Left kidney (tissue), 2 donors: ENCODE data around the gene CLINT1. TPM values are rescaled to one million over a fixed set of nuclear protein-coding genes. Genes with fewer than 3 reads are reported as not detected.

Experiments used
- DNase-seq: peaks from one replicate; pipeline ENCODE4 v3.0.0-alpha.2; 2013
- polyA plus RNA-seq: library from polyadenylated mRNA; unstranded; fragments of 120-200 nt; gene quantifications from one replicate; pipeline ENCODE4 v1.2.1, GENCODE V29; 2013; ENCODE audit not compliant: insufficient read length

Gene CLINT1
- polyA plus RNA-seq, 1 donor, result 158 TPM

DNA sequence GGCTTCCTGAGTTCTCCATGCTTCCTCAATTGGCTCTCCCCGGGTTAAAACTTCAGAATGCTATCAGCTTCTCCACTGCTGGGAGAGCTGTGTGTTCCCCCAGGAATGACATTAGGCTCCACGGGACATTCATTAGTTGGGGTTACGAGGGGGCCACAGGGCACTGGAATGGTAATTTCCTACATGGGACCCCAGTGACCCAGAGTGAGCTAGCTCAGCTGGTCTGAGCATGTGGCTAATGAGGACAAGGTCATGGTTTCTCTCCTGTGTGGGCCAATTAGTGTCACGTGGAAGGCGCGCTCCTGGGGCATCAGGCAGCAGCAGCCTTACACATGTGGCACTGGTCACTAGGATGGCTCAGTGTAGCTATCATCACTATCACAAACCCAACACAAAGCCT lies 94.4 kb downstream of the CLINT1 start:
- DNase-seq, result no peak

DNA sequence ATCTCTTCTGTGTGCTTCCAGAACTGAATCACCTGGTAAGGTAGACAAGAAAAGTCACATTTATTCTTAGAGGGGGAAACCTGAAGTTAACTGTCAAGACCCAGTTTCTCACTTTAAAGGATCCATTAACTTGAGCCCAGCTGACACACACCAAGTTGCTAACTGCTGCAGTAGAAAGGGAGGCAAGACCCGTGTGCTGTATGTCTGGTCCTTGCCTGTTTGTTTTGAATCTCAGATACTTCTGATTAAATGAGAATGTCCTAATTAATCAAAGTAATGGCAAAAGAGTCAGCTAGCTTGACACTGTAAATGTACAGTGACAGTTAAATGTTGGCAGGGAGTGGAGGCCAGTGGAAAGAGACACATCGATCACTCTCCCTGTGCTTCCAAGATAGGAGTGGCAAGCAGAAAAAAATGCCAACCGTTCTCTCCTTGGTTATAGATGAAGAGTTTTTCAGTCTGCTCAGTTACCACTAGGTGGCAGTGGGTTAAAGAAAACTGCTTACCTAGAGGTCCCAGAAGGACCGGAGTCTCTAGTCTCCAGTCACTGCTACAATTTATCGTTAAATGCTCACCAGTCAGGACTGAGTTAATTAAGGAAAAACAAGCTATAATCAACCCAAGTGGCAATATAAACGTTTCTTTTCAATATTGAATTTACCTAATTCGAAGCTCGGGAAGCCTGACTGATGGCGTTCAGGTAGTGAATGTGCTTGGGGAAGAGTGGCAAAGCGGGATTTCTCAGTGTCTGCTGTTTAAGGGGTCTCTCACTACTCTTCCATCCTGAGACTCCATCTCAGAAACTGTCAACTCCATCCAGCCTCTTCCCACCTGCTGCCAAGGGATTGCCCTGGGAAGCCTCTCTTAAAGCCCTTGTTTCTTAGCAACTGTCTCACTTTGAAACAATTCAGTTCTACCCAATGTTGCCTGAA lies 97.0 kb downstream of the CLINT1 start:
- peak; percentile 59 for DNase-seq

DNA sequence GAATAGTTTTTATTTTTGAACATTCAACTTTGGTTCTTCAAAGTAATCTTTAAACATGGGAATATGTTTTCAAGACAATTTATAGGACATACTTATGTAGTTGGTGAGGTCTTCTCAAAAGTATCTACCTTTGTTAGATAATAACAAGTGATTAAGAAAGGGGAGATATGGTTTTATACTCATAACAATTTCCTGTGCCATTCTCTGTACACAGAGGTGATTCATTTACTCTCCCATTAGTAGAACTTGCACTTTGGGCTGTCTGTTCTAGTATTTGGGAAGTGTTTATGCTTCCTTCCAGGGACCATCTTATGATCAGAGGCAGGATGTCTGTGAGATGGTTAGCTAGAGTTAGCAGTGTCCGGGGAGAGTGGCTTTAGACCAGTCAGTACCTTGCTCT lies 100.2 kb downstream of the CLINT1 start:
- DNase-seq, result no peak

DNA sequence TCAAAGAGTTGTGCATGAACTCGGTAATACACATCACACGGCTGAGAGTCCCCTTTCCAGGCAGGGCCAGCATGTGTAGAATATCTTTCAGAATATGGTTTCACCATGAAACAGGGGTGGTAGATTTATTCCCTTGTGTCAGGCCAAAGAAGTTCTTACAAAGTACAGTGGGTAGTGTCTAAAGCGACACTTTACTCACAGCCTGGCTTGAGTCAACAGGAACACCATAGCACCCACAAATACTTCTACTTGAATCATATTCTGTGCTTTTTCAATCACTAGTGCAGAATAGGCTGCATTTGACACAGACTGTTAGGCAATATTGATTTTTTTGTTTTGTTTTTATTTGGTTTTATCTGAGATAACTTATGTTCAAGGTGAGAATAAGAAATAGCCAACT lies 102.8 kb downstream of the CLINT1 start:
- DNase-seq, result no peak

DNA sequence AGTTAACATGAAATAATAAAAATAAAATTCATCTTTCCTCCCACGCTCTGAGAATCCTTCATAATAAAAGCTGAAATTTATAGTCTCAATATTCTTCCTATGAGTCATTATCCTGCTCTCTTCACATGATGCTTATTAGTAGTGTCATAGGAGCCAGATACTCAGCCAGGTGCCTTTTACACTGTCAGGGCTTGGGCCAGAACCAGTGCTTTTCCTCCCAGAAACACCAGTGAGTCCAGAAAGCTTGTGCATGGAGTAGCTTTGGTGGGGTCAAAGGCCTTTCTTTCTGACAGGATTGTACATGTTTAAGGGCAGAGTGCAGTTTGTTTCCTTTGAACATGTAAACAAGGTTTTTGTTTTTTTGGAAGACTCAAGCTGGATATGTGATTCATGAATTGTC lies 108.6 kb downstream of the CLINT1 start:
- DNase-seq, result no peak

DNA sequence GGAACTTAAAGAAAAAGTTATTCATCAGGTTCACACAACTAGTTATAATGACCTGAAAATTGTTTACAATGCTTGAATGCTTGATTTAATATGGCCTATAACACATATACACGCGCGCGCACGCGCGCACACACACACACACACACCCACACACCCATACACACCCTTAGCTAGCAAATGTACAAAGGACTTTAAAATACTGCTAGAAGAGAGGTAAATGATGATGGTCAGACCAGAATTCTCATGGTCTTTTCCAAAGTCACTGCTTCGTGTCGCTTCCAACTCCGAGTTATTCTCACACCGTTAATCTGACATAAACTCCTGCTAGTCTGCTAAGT lies 109.5 kb downstream of the CLINT1 start:
- no peak for DNase-seq

DNA sequence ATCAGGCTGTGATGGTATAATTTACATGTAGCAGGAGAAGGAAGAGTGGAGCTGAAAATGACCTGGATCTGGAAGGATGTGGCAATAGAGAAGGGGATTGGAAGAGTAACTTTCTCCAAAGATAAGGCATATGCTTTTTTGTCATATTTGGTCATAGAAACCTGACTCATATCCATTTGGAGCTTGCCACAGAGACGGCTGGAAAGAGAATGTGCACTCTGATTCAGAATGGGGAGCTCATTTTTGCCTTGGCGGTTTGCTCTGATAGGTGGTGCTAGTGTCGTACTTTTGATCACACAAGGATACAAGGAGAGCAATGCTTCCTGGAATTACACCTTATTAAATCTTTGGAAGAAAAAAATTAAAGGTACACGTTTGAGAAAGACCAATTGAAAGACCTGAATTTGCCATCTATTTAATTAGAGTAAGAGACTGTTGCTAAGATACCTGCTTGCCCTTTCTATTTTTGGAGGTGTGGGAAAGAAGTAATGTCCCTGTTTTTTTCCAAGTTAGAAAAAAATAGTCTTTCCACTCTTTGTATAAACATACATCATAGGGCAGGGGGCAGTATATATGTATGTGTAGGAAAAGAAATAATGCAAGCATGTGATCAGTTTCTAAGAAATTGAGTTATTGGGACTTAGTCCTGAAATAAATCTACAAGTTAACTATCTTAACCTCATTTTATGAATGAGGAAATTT lies 110.0 kb downstream of the CLINT1 start:
- no peak for DNase-seq

DNA sequence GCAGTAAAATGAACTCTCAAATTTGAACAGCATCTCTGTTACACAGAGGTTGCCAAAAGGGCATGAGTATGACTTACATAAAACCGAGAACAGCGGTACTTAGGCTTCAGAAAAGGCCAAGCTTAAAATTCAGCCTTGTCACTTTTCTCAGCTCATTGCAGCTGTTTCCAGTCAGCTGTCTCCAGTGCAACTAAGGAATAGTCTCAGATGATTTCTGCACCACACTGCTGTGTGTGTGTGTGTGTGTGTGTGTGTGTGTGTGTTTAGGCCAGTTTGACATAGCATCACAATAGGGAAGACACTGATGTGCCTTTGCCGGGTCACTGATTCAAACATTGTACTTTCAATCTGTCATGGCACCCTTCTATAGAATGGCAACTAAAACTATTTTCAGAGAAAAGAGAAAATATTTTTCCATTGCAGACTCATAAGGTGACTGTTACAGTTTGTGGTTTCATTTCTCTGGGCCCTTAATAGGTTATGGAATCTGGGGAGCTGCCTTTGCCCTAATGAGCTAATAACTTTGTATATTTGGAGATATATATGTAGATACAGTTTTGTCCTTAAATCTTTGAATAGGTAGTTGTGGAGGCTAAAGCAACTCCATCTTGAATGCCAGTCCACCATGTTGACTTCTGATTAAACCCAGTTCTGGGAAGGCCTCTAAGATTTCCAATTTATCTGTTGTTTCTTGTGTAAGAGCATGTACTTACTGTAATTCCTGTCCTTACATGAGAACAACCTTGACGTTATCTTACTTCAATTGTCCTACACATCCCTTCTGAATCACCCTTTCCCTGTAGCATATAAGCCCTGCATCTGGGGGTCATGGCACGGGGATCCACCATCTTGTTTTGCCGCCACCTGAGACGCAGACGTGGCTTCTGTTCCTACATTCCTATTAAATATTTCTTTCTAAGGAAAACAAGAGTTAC lies 110.9 kb downstream of the CLINT1 start:
- DNase-seq, result peak; percentile 11

DNA sequence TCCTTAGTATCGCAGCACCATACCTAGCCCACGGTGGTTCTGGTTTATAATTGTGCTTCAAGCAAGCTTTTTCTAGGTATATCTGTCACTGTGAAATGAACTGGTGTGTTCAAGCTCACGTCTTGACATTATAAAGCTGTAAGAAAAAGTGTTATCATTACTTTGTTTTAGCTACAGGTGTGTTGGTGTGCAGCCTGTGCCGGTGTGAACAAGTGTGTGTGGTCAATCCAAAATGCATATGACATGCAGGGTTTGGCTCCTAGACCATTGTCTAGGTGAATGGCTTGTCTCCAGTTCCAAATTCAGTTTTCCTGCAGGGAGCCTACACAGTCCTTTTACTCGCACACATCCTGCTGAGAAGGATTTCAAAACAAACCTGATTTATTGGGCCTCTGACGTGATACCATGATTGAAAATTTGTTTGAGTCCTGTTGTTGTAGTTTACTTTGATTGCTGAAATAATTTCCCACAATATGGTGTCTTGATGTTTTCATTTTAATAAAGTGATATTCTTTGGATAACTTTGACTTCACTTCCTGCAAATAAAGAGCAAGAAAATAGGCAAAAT lies 111.7 kb downstream of the CLINT1 start:
- DNase-seq, result no peak

DNA sequence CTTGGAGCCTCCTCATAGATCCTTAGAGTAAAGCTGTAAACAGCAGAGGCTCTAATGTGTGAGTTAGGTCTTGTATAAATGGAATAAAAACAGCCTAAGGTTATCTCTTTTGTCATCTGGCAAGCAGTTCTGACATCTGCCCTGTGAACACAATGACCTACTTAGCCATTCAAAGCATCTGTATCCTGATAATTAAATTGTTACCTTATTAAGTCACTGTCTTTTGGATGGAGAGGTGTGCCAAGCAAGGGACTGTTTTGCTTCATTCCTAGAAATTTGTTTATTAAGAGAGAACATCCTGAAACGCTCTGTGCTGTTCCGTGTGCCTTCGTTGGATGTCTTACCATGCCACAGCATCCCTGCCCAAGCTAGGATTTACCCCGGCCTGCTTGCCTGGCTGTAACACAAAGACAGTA lies 113.9 kb downstream of the CLINT1 start:
- DNase-seq, result no peak

DNA sequence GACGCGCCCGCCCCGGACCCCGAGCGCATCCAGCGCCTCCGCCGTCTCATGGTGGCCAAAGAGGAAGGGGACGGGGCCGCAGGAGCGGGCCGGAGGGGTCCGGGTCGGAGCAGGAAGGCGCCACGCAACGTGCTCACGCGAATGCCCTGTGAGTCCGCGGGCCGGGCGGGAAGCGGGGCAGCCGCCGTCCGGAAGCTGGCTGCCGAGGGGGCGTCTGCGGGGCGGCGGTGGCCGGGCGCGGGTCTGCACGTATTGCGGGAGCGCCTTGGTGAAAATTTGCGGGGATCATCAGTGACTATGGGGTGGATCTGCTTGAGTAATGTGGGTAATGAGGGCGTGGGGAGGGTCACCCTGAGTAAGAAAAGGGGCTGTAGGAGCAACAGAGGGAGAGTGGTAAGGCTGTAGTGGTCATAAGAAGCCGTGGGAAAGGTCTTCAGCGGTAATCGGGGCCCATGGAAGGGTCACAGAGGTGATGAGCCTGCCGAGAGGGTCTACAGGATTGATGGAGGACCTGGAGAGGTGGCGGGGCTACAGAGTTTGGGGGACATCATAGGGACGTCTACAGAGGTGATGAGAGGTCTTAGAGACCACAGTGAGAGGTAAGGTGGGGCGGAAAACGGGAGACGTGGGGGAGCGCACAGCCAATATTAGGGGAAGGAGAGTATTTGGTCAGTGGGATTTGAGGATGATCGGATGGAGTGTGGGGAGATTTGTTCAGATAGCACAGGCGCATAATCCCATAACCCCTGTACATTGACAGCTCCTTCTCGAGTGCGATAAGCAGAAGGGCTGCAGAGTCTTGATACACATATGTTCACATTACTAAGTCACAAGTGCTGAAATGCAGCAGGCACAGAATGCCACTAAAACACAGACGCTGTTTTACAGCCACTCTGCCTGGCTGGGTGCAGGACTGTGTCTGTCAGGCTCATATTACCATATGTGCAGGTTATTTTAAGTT lies 114.6 kb downstream of the CLINT1 start:
- DNase-seq, result peak; percentile 13

DNA sequence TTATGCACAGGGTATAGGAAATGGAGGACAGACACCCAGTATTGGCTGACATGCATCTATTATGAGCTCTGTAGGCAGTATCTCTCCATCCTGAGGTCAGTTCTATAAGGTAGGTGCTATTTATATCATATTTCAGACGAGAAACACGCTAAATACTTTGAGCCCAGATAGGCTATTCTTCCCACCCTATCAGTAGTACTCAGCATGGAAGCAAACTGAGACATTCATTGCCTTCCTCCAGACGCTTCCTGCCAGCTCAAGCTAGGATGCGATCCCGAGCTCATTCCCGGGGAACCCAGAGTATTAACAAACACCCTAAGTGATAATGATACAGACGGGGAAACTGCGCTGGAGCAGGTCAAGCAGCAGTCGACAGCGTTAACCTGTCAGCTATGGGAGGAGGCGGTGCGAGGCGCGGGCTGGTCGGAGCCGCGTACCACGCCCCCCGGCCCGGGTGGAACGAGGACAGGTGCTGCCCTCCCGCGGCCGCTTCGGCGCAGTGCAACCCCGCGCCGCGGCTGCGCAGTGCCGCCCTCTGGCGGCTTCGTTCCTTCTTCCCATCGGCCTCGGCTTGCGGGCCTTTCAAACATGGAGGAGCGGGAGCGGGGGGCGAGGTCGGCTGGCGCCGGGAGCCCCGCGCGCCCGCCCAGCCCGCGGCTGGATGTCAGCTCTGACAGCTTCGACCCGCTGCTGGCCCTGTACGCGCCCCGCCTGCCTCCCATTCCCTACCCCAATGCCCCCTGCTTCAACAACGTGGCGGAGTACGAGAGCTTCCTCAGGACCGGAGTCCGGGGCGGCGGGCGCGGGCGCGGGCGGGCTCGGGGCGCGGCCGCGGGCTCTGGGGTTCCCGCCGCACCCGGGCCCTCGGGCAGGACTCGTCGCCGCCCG lies 115.5 kb downstream of the CLINT1 start, which contains the start of gene LSM11:
Gene LSM11, plus strand, starts transcription at position 550 of the 888 bp plus-strand sequence. Its CDS starts 39 bp downstream, at position 589.
- DNase-seq, result peak; percentile 87

DNA sequence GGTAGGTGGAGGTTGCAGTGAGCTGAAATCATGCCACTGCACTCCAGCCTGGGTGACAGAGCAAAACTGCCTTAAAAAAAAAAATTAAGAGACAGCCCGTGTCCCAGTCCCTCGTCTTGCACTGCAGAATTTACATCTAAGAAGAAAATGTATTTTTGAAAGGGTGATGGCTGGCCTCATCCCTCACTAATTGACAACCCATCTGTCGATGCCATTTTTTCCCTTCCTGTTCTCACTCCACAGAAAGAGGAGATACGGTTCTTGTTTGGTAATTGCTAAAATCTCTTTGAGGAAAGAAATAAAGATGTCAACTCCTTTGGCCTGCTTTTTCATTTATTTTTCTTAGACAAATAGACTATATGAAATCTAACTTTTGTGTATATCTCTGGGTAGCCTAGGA lies 117.8 kb downstream of the CLINT1 start:
- DNase-seq, result no peak

DNA sequence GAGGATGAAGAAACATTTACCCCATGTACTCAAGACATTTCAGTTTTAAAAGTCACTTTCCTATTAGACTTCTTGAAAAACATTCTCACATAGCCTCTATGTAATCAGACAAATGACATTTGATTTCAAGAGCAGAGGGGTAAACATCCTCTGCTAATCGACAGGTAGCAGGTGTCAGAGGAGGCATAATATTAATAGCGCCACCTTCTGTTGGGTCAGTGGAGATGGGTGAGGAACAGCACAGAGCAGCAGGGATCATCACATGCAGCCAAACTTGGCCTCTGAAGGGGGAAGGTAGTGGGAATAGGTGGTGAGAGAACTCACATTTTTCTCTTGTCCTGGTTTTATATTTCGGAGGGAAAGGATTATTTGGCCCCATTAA lies 118.7 kb downstream of the CLINT1 start:
- DNase-seq, result no peak

DNA sequence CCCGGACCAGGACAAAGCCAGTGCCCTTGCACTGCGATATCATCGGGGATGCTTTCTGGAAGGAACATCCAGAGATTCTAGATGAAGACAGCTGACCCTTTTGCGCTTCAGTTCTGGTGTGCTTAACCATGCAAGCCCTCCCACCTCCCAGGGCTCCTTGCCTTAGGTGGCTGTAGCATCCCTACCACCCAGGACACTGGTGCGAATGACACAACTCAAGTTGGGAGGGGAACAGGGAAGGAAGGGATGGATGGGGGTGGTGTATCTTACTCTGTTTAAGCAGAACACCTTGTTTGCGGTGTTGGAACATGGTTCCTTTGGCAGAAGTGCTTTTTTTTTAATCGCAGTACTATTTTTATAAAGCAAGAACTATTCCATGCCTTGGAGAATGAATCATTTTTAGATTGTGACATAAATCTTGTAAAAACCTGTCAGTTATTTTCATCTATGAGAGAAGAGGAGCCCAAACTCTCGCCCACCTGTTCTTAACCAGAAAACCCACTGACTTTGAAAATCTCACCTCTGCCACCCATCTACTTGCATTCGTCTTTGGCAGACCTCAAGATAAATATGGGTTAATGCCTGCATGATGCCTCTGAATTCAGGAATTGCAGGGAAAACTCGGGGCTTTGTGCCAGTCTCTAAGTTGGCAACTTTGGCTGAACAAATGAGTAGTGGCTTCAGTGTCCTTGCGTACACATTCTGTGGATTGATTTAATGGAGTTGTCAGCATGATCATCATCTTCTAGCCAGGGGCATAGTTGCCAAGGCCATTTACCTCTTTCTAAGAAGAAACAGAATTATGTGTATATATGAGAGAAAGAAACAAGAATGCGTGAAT lies 119.3 kb downstream of the CLINT1 start:
- no peak for DNase-seq

DNA sequence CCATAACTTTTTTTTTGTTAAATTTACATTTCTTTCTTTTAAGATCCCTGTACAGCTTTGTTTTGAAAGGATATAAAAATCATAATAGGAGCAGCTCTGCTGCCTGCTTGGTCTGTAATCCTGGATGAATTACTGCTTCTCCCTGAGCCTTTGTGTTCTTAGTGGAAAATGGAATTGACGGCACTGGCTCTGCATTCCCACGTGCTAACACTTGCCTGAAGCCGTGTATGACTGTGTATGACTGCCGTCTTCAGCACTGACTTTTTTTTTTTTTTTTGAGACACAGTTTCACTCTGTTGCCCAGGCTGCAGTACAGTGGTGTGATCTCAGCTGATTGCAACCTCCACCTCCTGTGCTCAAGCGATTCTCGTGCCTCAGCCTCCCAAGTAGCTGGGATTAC lies 123.0 kb downstream of the CLINT1 start:
- no peak for DNase-seq
